PC-9 (cell line): ENCODE measurements around the gene MRPL18. TPM values are rescaled to one million over a fixed set of nuclear protein-coding genes. Genes with fewer than 3 reads are reported as not detected.

ENCODE experiments used
- BruUV-seq: library from RNA; stranded (reverse); fragments of 400-500 nt; replicated peaks from 2 replicates; lab custom pipeline; 2021; lab: Mats Ljungman, UMichigan
- CTCF ChIA-PET: fragments of 300-600 bp; sonication (Branson Sonifier 250); formaldehyde crosslinking; loops from one replicate; lab custom pipeline; 2022; ENCODE audit warnings: antibody characterized with exemption; lab: Charles Lee
- POLR2A ChIA-PET: fragments of 300-600 bp; sonication (Branson Sonifier 250); formaldehyde crosslinking; loops from one replicate; lab custom pipeline; 2022; ENCODE audit warnings: antibody characterized with exemption; ENCODE audit not compliant: unreplicated experiment; lab: Charles Lee
- DNase-seq, 2 experiments: peaks; one replicate each; pipeline versions ENCODE4 v3.0.0 to v3.0.0-alpha.2; 2015 to 2022; ENCODE audit warnings: mixed read lengths in 1 of 2
- H2AFZ ChIP-seq: fragments of 200-600 bp; sonication (generic); 2 replicates; pipeline ENCODE4 v1.8.1; 2017; ENCODE audit warnings: antibody characterized with exemption
- H3F3A ChIP-seq: fragments of 200-600 bp; sonication (generic); 2 replicates; pipeline ENCODE4 v1.8.1; 2017; ENCODE audit warnings: antibody characterized with exemption, mild to moderate bottlenecking, low read depth; ENCODE audit not compliant: insufficient read depth
- H3K27ac ChIP-seq: fragments of 200-600 bp; sonication (generic); 2 replicates; pipeline ENCODE4 v1.6.1; 2016; ENCODE audit warnings: mixed run types
- H3K27me3 ChIP-seq: fragments of 200-600 bp; sonication (generic); 2 replicates; pipeline ENCODE4 v1.6.1; 2016; ENCODE audit warnings: low read depth, mixed run types; ENCODE audit not compliant: insufficient read depth
- H3K36me3 ChIP-seq: fragments of 200-600 bp; sonication (generic); 2 replicates; pipeline ENCODE4 v1.6.1; 2016; ENCODE audit warnings: low read depth, mixed run types
- H3K4me1 ChIP-seq: fragments of 200-600 bp; sonication (generic); replicated peaks from 2 replicates; pipeline ENCODE4 v1.6.1; 2016; ENCODE audit warnings: mixed run types; ENCODE audit not compliant: insufficient read depth
- H3K4me2 ChIP-seq: fragments of 200-600 bp; sonication (generic); 2 replicates; pipeline ENCODE4 v1.6.1; 2017; ENCODE audit warnings: mixed run types
- H3K4me3 ChIP-seq: fragments of 200-600 bp; sonication (generic); 2 replicates; pipeline ENCODE4 v1.6.1; 2016; ENCODE audit warnings: mixed run types
- H3K79me2 ChIP-seq: fragments of 200-600 bp; sonication (generic); 2 replicates; pipeline ENCODE4 v1.6.1; 2017; ENCODE audit warnings: low read depth, mixed run types
- H3K9me2 ChIP-seq: fragments of 200-600 bp; sonication (generic); 2 replicates; pipeline ENCODE4 v1.8.1; 2017; ENCODE audit warnings: mild to moderate bottlenecking; ENCODE audit not compliant: insufficient read depth
- H3K9me3 ChIP-seq: fragments of 200-600 bp; sonication (generic); 2 replicates; pipeline ENCODE4 v1.8.1; 2016; ENCODE audit warnings: low read depth; ENCODE audit not compliant: insufficient read depth
- H4K20me1 ChIP-seq: fragments of 200-600 bp; sonication (generic); 2 replicates; pipeline ENCODE4 v1.8.1; 2017; ENCODE audit not compliant: insufficient read depth
- EZH2 ChIP-seq: fragments of 200-600 bp; sonication (generic); IDR thresholded peaks from 2 replicates; pipeline ENCODE4 v1.8.0; 2017; ENCODE audit warnings: antibody characterized with exemption, low read depth
- intact Hi-C: fragments of 100-400 bp; cut with micrococcal nuclease; formaldehyde crosslinking; loops from one replicate; pipeline ENCODE4 v1.10.0; 2022; ENCODE audit not compliant: unreplicated experiment
- total RNA-seq: library from RNA; stranded (reverse); gene quantifications from 2 replicates; pipeline ENCODE4 v1.2.3, GENCODE V29; 2021
- TF ChIP-seq, protein P1 (sequence below): fragments of 200-600 bp; sonication (generic); conservative IDR thresholded peaks from 2 replicates; pipeline ENCODE4 v1.6.1; 2017; ENCODE audit warnings: mixed run types, antibody characterized with exemption, mild to moderate bottlenecking, moderate library complexity

MRPL18 gene
- total RNA-seq, 1 experiment from 2014 or later = 54.4 TPM

DNA sequence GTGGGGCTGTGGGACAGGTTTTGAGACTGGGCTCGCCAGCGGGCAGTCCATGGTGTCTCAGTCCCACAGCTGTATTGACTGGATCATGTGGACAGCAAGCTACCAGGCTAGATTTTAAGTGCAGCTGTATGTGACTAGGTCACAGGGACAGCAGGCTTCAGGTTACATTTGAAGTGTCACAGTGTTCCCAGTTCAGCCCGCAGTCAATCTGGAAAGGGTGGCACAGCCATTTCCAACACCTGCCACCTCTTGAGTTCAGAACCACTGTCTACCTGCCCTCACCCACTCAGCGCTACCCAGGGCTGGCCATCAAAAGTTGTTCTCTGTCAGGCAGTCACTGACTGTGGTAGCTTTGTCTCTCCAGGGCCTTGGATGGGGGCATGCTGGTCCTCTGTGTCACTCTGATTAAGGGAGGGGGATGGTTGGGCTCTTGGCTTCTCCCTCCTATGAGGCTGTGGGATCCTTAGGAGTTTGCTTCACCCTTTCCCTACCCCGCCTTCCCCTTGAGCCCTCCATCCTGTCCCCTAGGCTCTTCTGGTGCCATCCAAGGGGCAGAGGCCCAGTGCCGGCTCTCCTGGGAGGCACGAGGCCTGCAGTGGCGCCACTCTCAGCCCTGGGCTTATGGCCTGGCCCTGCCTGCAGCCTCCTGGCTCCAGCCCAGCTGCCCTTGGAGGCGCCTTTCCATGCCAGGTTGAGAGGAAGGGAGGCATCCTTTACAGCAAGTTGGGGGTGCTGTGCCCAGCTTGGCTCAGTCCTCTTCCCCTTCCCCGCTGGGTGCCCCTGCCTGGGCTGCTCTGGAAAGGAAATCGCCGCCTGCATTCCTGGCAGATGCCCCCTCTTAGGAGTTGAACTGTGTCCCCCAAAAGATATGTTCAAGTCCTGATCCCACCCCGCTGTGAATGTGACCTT, 54.7 kb downstream of the MRPL18 start:
- no peak overlapping the region for H3K27ac ChIP-seq
- no peaks in the 10 kb centered on the region for H3F3A ChIP-seq
- H3K9me2 ChIP-seq = no peaks in the 10 kb centered on the region
- ChIA-PET POLR2A (no interaction called here), CTCF (no interaction called here)
- no peaks in the 10 kb centered on the region for H4K20me1 ChIP-seq
- TF ChIP-seq, protein P1, sequence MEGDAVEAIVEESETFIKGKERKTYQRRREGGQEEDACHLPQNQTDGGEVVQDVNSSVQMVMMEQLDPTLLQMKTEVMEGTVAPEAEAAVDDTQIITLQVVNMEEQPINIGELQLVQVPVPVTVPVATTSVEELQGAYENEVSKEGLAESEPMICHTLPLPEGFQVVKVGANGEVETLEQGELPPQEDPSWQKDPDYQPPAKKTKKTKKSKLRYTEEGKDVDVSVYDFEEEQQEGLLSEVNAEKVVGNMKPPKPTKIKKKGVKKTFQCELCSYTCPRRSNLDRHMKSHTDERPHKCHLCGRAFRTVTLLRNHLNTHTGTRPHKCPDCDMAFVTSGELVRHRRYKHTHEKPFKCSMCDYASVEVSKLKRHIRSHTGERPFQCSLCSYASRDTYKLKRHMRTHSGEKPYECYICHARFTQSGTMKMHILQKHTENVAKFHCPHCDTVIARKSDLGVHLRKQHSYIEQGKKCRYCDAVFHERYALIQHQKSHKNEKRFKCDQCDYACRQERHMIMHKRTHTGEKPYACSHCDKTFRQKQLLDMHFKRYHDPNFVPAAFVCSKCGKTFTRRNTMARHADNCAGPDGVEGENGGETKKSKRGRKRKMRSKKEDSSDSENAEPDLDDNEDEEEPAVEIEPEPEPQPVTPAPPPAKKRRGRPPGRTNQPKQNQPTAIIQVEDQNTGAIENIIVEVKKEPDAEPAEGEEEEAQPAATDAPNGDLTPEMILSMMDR = no peak
- TF ChIP-seq EZH2 = no peak
- intact Hi-C loops = no loop called here
- no peaks in the 10 kb centered on the region for H3K4me1 ChIP-seq
- no peak for DNase-seq
- H3K4me3 ChIP-seq = no peak overlapping the region
- H3K27me3 ChIP-seq = peaks cover 3% of the 10 kb centered on the region; the same call in 1 of the 2 replicates
- H3K79me2 ChIP-seq = no peaks in the 10 kb centered on the region
- no peaks in the 10 kb centered on the region for H3K9me3 ChIP-seq
- BruUV-seq = no TSS peak
- H3K36me3 ChIP-seq = no peaks in the 10 kb centered on the region
- H2AFZ ChIP-seq = no peak overlapping the region
- no peak overlapping the region for H3K4me2 ChIP-seq

Other genes starting within 250 kb of the MRPL18 start
- gene SOD2, start 97.2 kb upstream of the MRPL18 start, total RNA-seq = 49.6 and 63.3 TPM in 2 replicates
- 44.7 and 46.5 TPM in 2 replicates for gene WTAP, start 63.0 kb upstream of the MRPL18 start, total RNA-seq
- gene ACAT2, start 28.4 kb upstream of the MRPL18 start, total RNA-seq = 48.5 and 71.0 TPM in 2 replicates
- 159 and 166 TPM in 2 replicates for gene TCP1, start 865 bp upstream of the MRPL18 start, total RNA-seq
- gene PNLDC1, start 9.8 kb downstream of the MRPL18 start, total RNA-seq = 0.20 TPM in 1 of 2 replicates, not detected in the other
- not detected in 2 replicates for gene MAS1, start 100.5 kb downstream of the MRPL18 start, total RNA-seq
- gene IGF2R, start 178.6 kb downstream of the MRPL18 start, total RNA-seq = 50.9 and 53.1 TPM in 2 replicates